T-helper 2 cell treated with Interferon-gamma antibody and Interleukin-4, amounts not matched to agents 100 ng/mL and 5 ng/mL, for 36 hours (primary cell): ENCODE measurements around the gene RNF41. TPM values are rescaled to one million over a fixed set of nuclear protein-coding genes. Genes with fewer than 3 reads are reported as not detected.
"Not testable (repeated sequence)": the region's sequence is repeated elsewhere in the genome, so short reads cannot be mapped to it uniquely, and the experiment has no call there.

Experiments used
- intact Hi-C: fragments of 100-400 bp; cut with micrococcal nuclease; formaldehyde crosslinking; loops from one replicate; pipeline ENCODE4 v1.15.1; 2023
- total RNA-seq: library from RNA; stranded (reverse); gene quantifications from 2 replicates; pipeline ENCODE4 v1.2.3, GENCODE V29; 2022

Gene RNF41
- total RNA-seq, 1 donor from 2014 or later: 32.7 TPM

- intact Hi-C loops: loop anchor here (2.0 to 5.0 kb wide), 3 partner anchors 27 to 417 kb away; partner anchors contain the start of gene PYM1
Observed at GRCh38 chr12:56219840-56220239, 1.9 kb downstream of the RNF41 start.

DNA sequence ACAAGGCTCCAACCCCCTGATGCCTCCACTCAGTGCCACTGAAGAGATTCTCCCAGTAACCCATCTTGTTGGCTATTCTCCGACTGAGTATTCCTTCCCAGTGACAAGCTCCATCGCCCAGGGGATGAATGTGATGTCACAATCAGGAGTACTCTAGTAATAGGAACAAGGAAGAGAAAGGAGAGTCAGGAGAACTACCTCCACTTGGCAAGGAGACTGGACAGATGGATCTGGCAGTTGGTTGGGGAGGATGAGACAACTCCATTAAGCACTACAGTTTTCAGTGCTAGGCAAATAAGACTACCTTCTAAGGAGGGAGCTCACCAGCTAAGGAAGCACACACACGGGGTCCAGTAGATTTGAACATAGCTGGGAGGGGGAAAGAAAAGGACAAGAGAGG is 5.3 kb downstream of the RNF41 start:
- intact Hi-C loops: no loop called here

DNA sequence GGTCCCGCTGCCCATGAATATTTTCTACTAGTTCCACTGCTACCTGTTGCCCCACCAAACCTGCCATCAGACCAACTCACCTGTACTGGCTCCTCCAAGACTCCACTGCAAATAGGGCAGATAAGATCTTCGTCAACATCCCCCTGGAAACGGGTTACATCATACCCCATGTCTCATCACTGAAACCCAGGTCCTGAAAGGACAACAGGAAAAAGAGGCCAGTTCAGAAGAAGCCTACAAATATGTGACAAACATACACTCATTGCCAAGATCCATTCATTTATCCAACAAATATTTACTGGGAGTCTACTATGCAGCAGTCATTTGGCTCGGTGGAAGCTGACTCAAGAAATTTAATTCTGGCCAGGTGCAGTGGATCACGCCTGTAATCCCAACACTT is 7.8 kb downstream of the RNF41 start:
- intact Hi-C loops: no loop called here

GRCh38 chr12:56212361-56212760 is 9.4 kb downstream of the RNF41 start:
- intact Hi-C loops: no loop called here

DNA sequence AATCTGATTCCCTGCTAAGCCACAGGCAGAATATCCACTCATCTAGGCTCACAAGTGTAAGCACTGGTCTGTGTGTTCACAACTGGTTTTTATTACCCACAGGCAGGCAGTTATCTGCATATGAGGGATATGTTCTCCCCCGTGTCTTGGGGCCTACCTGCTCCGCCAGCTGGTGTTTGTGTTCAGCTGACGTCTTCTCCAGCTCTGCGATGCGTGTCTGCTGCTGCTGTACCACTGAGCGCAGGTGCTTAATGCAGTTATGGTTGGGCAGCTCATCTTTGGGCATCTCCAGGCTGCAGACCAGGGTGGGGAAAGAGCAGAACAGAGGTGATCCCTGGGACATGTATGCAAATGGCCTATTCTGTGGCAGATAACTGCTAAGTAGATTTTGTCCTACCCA is 13.7 kb downstream of the RNF41 start:
- intact Hi-C loops: loop anchor here (5.0 kb wide), 1 partner anchor 254 kb away; no protein-coding TSS in a partner anchor

GRCh38 chr12:56206452-56207166 is 15.1 kb downstream of the RNF41 start:
- intact Hi-C loops: loop anchor here (5.0 kb wide), 1 partner anchor 256 kb away; no protein-coding TSS in a partner anchor

- intact Hi-C loops: loop anchor here (5.0 kb wide), 1 partner anchor 257 kb away; no protein-coding TSS in a partner anchor
Observed at GRCh38 chr12:56205445-56205844, 16.3 kb downstream of the RNF41 start.

- intact Hi-C loops: no loop called here
Observed at GRCh38 chr12:56204275-56204674, 17.4 kb downstream of the RNF41 start.

DNA sequence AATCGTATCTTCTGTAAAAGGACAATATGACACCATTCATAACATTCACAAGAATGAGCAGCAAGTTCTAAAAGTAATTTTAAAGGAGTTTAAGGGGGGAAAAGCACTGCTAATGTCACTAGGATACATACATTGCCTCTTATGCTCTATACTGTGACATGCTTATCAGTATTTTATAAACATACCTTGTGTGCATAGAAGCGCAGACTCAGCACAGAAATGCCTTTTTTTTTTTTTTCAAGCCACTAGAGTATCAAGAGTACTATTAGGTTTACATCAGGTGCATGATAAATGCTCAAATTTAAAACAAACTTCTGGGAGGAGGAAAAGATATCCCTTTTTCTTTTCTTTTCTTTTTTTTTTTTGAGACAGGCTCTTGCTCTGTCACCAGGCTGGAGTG is 18.9 kb downstream of the RNF41 start:
- intact Hi-C loops: no loop called here

DNA sequence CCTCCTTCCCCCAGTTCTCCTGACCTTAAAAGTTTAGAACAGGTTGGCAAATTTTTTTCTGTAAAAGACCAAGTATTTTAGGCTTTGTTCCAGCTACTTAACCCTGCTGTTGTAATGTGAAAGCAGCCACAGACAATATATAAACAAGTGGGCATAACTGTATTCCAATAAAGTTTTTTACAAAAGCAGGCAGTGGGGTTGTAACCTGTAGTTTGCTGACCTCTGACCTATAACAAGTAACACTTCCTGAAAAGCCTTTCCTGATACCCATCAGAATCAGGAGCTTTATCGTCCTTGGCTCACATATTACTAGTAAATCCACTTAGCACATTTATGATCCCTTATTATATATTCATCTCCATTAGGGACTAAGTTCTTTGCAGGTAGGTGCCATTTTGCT is 19.4 kb downstream of the RNF41 start:
- intact Hi-C loops: no loop called here

GRCh38 chr12:56198836-56199235 is 22.9 kb downstream of the RNF41 start:
- intact Hi-C loops: no loop called here

DNA sequence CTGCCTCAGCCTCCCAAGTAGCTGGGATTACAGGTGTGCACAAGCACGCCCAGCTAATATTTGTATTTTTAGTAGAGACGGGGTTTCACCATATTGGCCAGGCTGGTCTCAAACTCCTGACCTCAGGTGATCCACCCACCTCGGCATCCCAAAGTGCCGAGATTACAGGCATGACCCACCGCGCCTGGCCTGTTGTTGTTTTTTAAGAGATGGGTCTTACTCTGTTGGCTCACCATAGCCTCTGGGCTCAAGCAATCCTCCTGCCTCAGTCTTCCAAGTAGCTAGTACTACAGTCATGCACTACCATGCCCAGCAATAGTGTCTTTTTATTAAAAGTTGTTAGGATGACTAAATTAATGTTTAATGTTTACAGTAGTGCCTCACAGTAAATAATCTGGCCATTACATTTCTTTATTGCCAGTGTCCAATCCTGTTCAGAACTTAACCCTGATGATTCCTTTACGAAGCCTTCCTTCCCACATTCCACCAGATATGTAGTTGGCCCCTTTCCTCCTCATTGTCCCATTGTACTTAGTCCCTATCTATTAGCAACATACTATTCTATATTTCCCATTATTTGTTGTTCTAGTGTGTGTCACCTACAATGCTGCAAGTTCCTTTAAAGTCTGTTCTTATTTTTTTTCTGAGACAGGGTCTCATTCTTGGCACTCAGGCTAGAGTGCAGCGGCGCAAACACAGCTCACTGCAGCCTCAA is 23.6 kb downstream of the RNF41 start:
- intact Hi-C loops: no loop called here

DNA sequence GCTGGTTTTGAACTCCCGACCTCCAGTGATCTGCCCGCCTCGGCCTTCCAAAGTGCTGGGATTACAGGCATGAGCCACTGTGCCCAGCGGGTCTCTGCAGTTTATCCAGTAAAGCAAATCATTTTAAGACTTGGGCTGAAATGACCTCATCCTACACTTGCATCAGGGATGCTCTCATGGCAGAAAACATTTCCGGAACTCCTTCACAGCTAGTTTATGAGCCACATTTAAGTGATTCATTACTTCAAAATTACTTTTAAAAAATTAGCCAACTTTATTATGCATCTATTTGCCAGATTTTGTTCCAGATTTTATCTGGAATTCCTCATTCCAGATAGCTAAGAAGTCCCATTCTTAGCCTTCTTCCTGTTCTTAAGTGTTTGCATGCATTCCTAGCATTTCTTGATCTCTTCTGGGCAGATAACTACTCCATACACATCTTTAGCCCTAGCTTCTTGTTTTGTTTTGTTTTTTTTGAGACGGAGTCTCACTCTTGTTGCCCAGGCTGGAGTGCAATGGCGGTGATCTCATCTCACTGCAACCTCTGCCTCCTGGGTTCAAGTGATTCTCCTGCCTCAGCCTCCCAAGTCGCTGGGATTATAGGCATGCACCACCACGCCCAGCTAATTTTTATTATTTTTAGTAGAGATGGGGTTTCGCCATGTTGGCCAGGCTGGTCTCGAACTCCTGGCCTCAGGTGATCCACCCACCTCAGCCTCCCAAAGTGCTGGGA is 24.7 kb downstream of the RNF41 start:
- intact Hi-C loops: not testable (repeated sequence)

GRCh38 chr12:56193025-56193578 is 28.6 kb downstream of the RNF41 start:
- intact Hi-C loops: loop anchor here (1.0 to 2.0 kb wide), 5 partner anchors 28 to 271 kb away; partner anchors contain the start of genes ANKRD52, COQ10A, NABP2 and RNF41

GRCh38 chr12:56192582-56192981 is 29.1 kb downstream of the RNF41 start:
- intact Hi-C loops: loop anchor here (2.0 kb wide), 2 partner anchors 28 to 74 kb away; partner anchors contain the start of genes COQ10A and RNF41

GRCh38 chr12:56190695-56191155 is 31.0 kb downstream of the RNF41 start:
- intact Hi-C loops: no loop called here

DNA sequence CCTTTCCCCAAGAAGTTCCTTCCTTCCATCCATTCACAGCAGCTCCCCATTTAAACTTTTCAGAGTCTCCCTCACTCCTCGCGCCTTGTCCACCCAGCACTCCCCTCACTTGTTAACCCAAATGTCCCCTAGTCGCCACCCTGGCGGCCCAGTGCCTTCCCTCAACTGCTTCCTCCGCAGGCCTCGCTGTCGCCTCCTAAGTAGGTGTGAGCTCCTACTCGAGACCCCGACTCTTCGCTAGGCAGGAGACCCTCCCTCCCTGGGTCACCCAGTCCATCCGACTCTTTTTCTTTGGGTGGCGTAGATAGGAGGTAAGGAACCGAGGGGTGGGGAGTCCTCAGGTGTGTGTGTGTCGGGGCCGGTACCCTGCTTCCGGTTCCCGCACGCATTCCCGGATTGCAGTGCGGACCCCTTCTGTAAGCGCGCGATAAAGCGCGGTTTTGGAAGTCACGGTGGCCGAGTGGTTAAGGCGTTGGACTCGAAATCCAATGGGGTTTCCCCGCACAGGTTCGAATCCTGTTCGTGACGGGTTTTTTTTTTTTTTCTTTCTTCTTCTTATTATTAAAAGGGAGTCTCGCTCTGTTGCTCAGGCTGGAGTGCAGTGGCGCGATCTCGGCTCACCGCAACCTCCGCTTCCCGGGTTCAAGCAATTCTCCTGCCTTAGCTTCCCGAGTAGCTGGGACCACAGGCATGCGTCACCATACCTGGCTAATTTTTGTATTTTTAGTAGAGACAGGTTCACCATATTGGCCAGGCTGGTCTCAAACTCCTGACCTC is 31.6 kb downstream of the RNF41 start:
- intact Hi-C loops: loop anchor here (1.0 to 10.0 kb wide), 3 partner anchors 64 to 145 kb away; partner anchors contain the start of genes RPS26 and ZC3H10

DNA sequence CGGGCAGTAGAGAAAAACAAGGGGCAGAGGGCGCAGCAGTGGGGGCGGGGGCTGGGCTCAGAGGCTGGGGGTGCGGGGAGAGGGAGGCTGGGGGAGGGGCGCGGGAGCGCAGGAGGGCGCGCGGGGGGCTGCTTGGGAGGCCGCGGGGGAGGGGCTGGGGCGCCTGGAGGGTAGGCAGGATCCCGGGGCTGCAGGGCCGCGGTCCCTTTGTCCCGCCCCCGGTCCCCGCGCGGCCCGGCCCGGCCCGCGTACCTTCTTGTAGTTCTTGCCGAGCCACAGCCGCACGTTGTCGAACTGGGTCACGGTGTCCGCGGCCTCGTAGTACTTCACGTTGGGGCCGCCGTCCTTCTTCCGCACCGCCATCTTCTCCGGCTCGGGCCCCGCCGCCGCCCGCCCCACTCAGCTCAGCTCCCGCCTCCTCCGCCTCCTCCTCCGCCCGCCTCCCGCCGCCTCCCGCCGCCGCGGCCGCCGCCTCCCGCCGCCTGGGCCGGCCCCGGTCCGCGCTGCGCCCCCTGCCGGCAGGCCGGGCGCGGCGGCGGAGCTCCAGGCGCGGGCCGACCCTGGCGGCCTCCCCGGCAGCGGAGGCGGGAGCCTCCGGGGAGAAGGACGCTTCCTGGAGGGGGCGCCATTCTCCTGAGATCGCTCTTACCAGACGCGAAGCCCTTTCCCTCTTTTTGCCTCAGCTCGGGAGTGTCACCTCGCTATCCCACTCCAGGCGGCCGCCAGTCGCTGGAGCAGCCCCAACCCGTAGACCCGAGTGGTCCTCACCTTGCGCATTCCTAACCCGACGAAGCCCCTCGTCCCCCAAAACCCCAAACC is 32.4 kb downstream of the RNF41 start, which contains the start of gene SMARCC2:
Gene SMARCC2, minus strand, starts transcription at position 385 of the 819 bp plus-strand sequence. Its CDS starts 22 bp downstream, at position 363.
- intact Hi-C loops: loop anchor here (1.0 to 10.0 kb wide), 3 partner anchors 63 to 145 kb away; partner anchors contain the start of genes RPS26 and ZC3H10

- intact Hi-C loops: loop anchor here (1.0 to 10.0 kb wide), 4 partner anchors 31 to 144 kb away; partner anchors contain the start of genes RPS26 and ZC3H10
Observed at GRCh38 chr12:56188778-56189098, 33.0 kb downstream of the RNF41 start.
